Naive thymus-derived CD4-positive, alpha-beta T cell (primary cell): Measurements from ENCODE around the gene HNRNPM. TPM values are rescaled to one million over a fixed set of nuclear protein-coding genes. Genes with fewer than 3 reads are reported as not detected.
"Not testable (repeated sequence)": the region's sequence is repeated elsewhere in the genome, so short reads cannot be mapped to it uniquely, and the experiment has no call there.

Source experiments
- ATAC-seq: fragments of 150-1000 bp; cut with Tn5 transposase; 2 replicates; pipeline ENCODE4 v1.10.0; 2021; ENCODE audit warnings: mild to moderate bottlenecking, moderate library complexity
- CTCF ChIA-PET: fragments of 350-600 bp; sonication (Branson Sonifier 250); formaldehyde crosslinking; loops from one replicate; lab custom pipeline; 2021; ENCODE audit warnings: antibody characterized with exemption; lab: Charles Lee
- POLR2A ChIA-PET: fragments of 350-600 bp; sonication (Branson Sonifier 250); formaldehyde crosslinking; loops from one replicate; lab custom pipeline; 2021; ENCODE audit warnings: antibody characterized with exemption, inconsistent platforms; lab: Charles Lee
- DNase-seq, 9 donors: peaks; one replicate each; pipeline versions ENCODE4 v3.0.0 to v3.0.0-alpha.2; 2020 to 2022; ENCODE audit warnings: mixed read lengths in 1 of 9
- H3K27ac ChIP-seq: one replicate; pipeline ENCODE4 v1.7.0; 2013; ENCODE audit warnings: mild to moderate bottlenecking, low read depth, low read length, moderate library complexity
- H3K27me3 ChIP-seq, 2 donors: one replicate each; pipeline ENCODE4 v1.7.0; 2013; ENCODE audit warnings: low read length in 2 of 2, mild to moderate bottlenecking in 2 of 2, moderate library complexity in 2 of 2; ENCODE audit not compliant: control insufficient read depth in 2 of 2, insufficient read depth in 2 of 2
- H3K36me3 ChIP-seq, 3 experiments: 1 replicate in 2 of 3; 2 replicates in 1 of 3; pipeline ENCODE4 v1.7.0; 2013; ENCODE audit warnings: low read length in 3 of 3, mild to moderate bottlenecking in 3 of 3, moderate library complexity in 1 of 3; ENCODE audit not compliant: insufficient read depth in 3 of 3, control insufficient read depth in 2 of 3
- H3K4me1 ChIP-seq, 2 donors: one replicate each; pipeline ENCODE4 v1.7.0; 2013; ENCODE audit warnings: low read length in 2 of 2, mild to moderate bottlenecking in 2 of 2, moderate library complexity in 1 of 2; ENCODE audit not compliant: control insufficient read depth in 2 of 2, insufficient read depth in 2 of 2
- H3K4me3 ChIP-seq: 2 replicates; pipeline ENCODE4 v1.7.0; 2013; ENCODE audit warnings: mild to moderate bottlenecking, low read length
- H3K9me3 ChIP-seq, 3 experiments: 1 replicate in 2 of 3; 2 replicates in 1 of 3; pipeline ENCODE4 v1.7.0; 2013; ENCODE audit warnings: low read length in 3 of 3; ENCODE audit not compliant: control insufficient read depth in 2 of 3
- H3K27ac Mint-ChIP-seq, 9 donors: one replicate each; pipeline ENCODE4 v1.8.0; 2020 to 2022; ENCODE audit warnings: mixed read lengths in 9 of 9, mild to moderate bottlenecking in 8 of 9, moderate library complexity in 5 of 9, inconsistent platforms in 2 of 9
- H3K27me3 Mint-ChIP-seq, 5 donors: one replicate each; pipeline ENCODE4 v1.8.0; 2021 to 2022; ENCODE audit warnings: mixed read lengths in 5 of 5, mild to moderate bottlenecking in 1 of 5
- H3K36me3 Mint-ChIP-seq, 5 donors: one replicate each; pipeline ENCODE4 v1.8.0; 2020 to 2022; ENCODE audit warnings: mixed read lengths in 5 of 5, mild to moderate bottlenecking in 3 of 5, inconsistent platforms in 1 of 5
- H3K4me1 Mint-ChIP-seq, 7 donors: one replicate each; pipeline ENCODE4 v1.8.0; 2020 to 2022; ENCODE audit warnings: mixed read lengths in 7 of 7, mild to moderate bottlenecking in 3 of 7, inconsistent platforms in 1 of 7
- H3K4me3 Mint-ChIP-seq, 10 donors: one replicate each; pipeline ENCODE4 v1.8.0; 2020 to 2022; ENCODE audit warnings: mild to moderate bottlenecking in 10 of 10, mixed read lengths in 10 of 10, moderate library complexity in 6 of 10, inconsistent platforms in 2 of 10
- H3K9me3 Mint-ChIP-seq, 11 donors: one replicate each; pipeline ENCODE4 v1.8.0; 2020 to 2022; ENCODE audit warnings: mixed read lengths in 11 of 11, mild to moderate bottlenecking in 4 of 11, inconsistent platforms in 1 of 11, moderate library complexity in 1 of 11
- intact Hi-C, 2 donors: fragments of 100-400 bp; cut with micrococcal nuclease; formaldehyde crosslinking; loops; one replicate each; pipeline ENCODE4 v1.15.1; 2023
- polyA plus RNA-seq, 2 donors: library from polyadenylated mRNA; unstranded; fragments of 300-500 nt; fragmentation: Illumina TruSeq; gene quantifications; one replicate each; pipeline ENCODE4 v1.2.3, GENCODE V29; 2021
- total RNA-seq, 6 experiments: library from RNA in 5 of 6; stranded (reverse) in 5 of 6; gene quantifications; 1 replicate in 5 of 6; 2 replicates in 1 of 6; pipeline ENCODE4 v1.2.3 and lab custom pipeline; 2021 to 2026

Gene HNRNPM
- total and polyA plus RNA-seq, 7 experiments from 2014 or later = 175 to 378 (median 272) TPM

DNA sequence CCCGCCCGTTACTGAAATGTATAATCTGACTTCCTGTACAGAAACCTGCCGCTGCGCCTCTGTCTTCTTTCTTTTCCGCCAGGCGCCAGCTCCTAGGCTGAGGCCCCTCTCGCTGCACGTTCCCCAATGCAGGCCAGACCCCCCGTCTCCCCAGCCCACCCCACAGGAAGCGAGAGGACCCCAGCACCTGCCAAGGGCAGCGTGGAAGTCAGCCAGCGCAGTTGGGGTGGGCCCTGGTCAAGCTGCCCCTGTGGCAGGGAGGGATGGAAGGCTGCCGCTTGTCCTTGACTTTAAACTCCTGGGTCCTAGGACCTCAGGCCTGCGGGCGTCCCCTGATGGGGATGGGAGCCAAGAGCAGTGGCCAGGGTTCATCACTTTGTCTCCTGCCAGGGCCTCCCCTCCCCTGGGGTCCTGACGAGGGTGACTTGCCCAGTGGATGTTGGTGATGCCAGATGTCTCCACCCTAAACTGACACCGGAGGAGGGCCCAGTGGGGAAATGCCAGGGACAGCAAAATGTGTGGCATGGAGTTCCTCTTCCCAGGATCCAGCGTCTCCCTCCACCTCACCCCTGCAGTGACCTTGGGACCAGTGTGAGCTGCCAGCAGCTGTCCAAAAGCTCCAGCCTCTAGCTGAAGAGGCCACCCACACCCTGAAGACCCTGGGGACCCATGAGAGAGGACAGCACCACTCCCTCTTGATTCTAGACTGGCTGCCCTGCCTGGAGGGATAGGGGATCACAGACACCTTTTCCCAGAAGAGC lies 40.2 kb upstream of the HNRNPM start:
- DNase-seq = no peak
- H3K27me3 Mint-ChIP-seq = no peaks in the 10 kb centered on the region
- H3K4me3 Mint-ChIP-seq = no peak overlapping the region
- intact Hi-C loops = no loop called here
- peaks cover 0 to 10% (median 0%) of the 10 kb centered on the region in 7 donors for H3K4me1 Mint-ChIP-seq
- POLR2A ChIA-PET = interaction anchor here (0.6 kb wide), 1 partner anchor 166 kb away, joined by 4 read pairs; no protein-coding TSS in a partner anchor
- no peaks in the 10 kb centered on the region for H3K9me3 ChIP-seq
- ATAC-seq = no peak
- no peak overlapping the region for H3K4me3 ChIP-seq
- H3K9me3 Mint-ChIP-seq = peaks cover 0 to 2% (median 0%) of the 10 kb centered on the region in 11 donors
- no peaks in the 10 kb centered on the region for H3K4me1 ChIP-seq
- peaks cover 0 to 48% (median 10%) of the 10 kb centered on the region in 3 experiments for H3K36me3 ChIP-seq
- H3K27ac ChIP-seq = no peak overlapping the region
- peak overlapping the region in 1 of 9 donors; percentile 9 for H3K27ac Mint-ChIP-seq
- H3K36me3 Mint-ChIP-seq = peaks cover 0 to 12% (median 0%) of the 10 kb centered on the region in 5 donors
- CTCF ChIA-PET = interaction anchor here (1.2 kb wide), 2 partner anchors 83 to 174 kb away, joined by 3 to 4 read pairs; no protein-coding TSS in a partner anchor
- H3K27me3 ChIP-seq = no peaks in the 10 kb centered on the region

DNA sequence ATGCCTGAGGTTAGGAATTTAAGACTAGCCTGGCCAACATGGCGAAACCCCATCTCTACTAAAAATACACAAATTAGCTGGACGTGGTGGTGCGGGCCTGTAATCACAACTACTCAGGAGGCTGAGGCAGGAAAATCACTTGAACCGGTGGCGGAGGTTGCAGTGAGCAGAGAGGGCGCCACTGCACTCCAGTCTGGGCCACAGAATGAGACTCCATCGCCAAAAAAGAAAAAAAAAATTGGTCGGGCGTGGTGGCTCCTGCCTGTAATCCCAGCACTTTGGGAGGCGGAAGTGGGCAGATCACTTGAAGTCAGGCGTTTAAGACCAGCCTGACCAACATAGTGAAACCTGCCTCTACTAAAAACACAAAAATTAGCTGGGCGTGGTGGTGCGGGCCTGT lies 34.1 kb upstream of the HNRNPM start:
- not testable (repeated sequence) for H3K36me3 Mint-ChIP-seq, DNase-seq, H3K4me3 Mint-ChIP-seq, H3K27ac ChIP-seq, H3K4me1 ChIP-seq, H3K27me3 Mint-ChIP-seq, ATAC-seq, H3K9me3 ChIP-seq, H3K4me3 ChIP-seq, H3K9me3 Mint-ChIP-seq, H3K36me3 ChIP-seq, H3K27me3 ChIP-seq
- ChIA-PET CTCF (interaction anchor here (0.7 to 1.1 kb wide), 2 partner anchors 20 to 58 kb away, joined by 3 to 4 read pairs; no protein-coding TSS in a partner anchor), POLR2A (interaction anchor here (0.6 to 4.7 kb wide), 4 partner anchors 17 to 183 kb away, joined by 3 to 23 read pairs (median 6); no protein-coding TSS in a partner anchor)
- H3K27ac Mint-ChIP-seq = peak overlapping the region in 1 of 9 donors; percentile 25
- H3K4me1 Mint-ChIP-seq = peaks cover 0 to 15% (median 13%) of the 10 kb centered on the region in 7 donors
- intact Hi-C loops = loop anchor here in 1 of 2 donors (5.0 kb wide), 1 partner anchor 68 kb away; the partner anchor contains the start of gene KANK3

DNA sequence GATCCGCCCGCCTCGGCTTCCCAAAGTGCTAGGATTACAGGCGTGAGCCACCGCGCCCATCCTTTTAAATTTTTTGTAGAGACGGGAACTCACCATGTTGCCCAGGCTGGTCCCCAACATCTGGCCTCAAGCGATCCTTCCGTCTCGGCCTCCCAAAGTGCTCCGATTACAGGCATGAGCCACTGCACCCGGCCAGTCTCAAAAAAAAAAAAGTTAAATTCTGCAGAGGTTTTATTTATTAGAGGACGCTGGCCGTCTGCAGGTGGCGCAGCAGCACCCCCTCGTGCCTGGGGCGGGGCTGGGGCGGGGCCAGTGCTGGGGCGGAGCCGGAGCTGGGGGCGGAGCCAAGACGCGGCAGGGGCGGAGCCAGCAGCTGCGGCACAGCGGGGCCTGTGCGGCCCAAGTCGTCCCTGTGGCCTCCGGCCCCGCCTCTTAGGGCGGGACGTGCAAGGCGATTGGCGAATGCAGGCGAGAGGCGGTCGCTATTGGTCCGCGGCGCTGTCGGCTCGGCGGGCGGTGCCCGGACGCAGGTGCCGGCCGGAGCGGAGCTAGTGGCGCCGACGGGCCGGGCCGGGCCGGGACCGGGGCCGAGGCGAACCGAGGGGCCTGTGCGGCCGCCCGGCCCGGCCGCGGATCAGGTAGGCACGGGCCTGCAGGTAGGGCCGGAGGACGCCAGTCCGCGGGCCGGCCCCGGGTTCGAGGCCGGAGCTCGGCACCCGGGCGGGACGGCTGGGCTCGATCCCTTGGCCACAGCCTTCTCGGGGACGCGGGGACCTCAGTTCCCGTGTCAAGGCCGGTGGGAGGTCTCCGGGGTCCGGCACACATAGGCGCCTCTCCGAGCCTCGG lies 31.8 kb upstream of the HNRNPM start, which contains the start of gene MARCHF2:
Gene MARCHF2 (plus strand): TSS at position 523 of the 846 bp plus-strand sequence. CDS start 8,536 bp downstream, outside the sequence.
- Histone ChIP-seq H3K27me3 (no peaks in the 10 kb centered on the region), H3K9me3 (no peaks in the 10 kb centered on the region), H3K4me3 (peak within 1 kb of the TSS; percentile 72), H3K36me3 (no peaks in the 10 kb centered on the region), H3K4me1 (peaks cover 0 to 6% of the 10 kb centered on the region in 2 donors), H3K27ac (peak within 1 kb of the TSS; percentile 76)
- H3K36me3 Mint-ChIP-seq = no peaks in the 10 kb centered on the region
- ChIA-PET CTCF (interaction anchor here (0.6 to 4.6 kb wide), 15 partner anchors 14 to 229 kb away, joined by 3 to 30 read pairs (median 4); partner anchors contain the start of genes HNRNPM, NFILZ and ZNF414), POLR2A (interaction anchor here (0.6 to 4.7 kb wide), 7 partner anchors 15 to 167 kb away, joined by 3 to 32 read pairs (median 5); partner anchors contain the start of genes HNRNPM, RAB11B and ZNF414)
- peak; percentile 100 for ATAC-seq
- DNase-seq = peak; percentile 91 to 96 (median 93)
- intact Hi-C loops = loop anchor here (1.0 to 5.0 kb wide), 8 partner anchors 23 to 229 kb away; partner anchors contain the start of genes HNRNPM (in 2 of the 2), RAB11B (in 2 of the 2) and KANK3 (in 1 of the 2)
- H3K4me1 Mint-ChIP-seq = peaks cover 0 to 15% (median 13%) of the 10 kb centered on the region in 7 donors
- no peaks in the 10 kb centered on the region for H3K27me3 Mint-ChIP-seq
- peak within 1 kb of the TSS in 6 of 9 donors; percentile 11 to 84 (median 34) for H3K27ac Mint-ChIP-seq
- no peaks in the 10 kb centered on the region for H3K9me3 Mint-ChIP-seq
- H3K4me3 Mint-ChIP-seq = peak within 1 kb of the TSS; percentile 58 to 85 (median 71)

DNA sequence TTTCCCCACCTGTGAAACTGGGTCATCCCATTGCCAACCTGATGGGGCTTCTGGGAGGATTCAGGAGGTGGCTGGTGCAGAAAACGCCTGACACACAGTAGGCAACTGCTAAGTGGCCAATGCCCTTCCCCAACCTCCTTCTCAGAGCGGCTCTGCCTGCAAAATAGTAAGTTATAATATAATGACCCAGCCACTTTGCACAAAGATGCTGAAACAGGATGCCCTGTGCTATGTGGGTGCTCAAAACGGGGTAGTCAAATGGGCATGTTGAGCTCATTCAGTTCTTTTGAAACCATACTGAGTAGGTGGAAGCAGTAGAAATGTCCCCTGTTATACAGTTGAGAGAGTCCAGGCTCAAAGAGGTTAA lies 31.2 kb upstream of the HNRNPM start:
- POLR2A ChIA-PET = interaction anchor here (0.6 to 4.7 kb wide), 9 partner anchors 23 to 954 kb away, joined by 3 to 32 read pairs (median 4); partner anchors contain the start of genes HNRNPM, RAB11B and ZNF414
- Histone ChIP-seq H3K27me3 (no peaks in the 10 kb centered on the region), H3K9me3 (no peaks in the 10 kb centered on the region), H3K36me3 (no peaks in the 10 kb centered on the region), H3K4me1 (peaks cover 0 to 6% of the 10 kb centered on the region in 2 donors), H3K4me3 (peak overlapping the region; percentile 72), H3K27ac (peak overlapping the region; percentile 76)
- ATAC-seq = no peak
- Mint-ChIP-seq H3K36me3 (peaks cover 0 to 4% (median 0%) of the 10 kb centered on the region in 5 donors), H3K9me3 (no peaks in the 10 kb centered on the region), H3K4me1 (peaks cover 0 to 17% (median 13%) of the 10 kb centered on the region in 7 donors), H3K4me3 (peak overlapping the region; percentile 43 to 85 (median 70)), H3K27me3 (no peaks in the 10 kb centered on the region), H3K27ac (peak overlapping the region in 2 of 9 donors; percentile 11 to 84)
- CTCF ChIA-PET = interaction anchor here (0.6 to 4.6 kb wide), 12 partner anchors 15 to 228 kb away, joined by 3 to 30 read pairs (median 4); partner anchors contain the start of genes HNRNPM and ZNF414
- intact Hi-C loops = loop anchor here (1.0 to 5.0 kb wide), 8 partner anchors 23 to 229 kb away; partner anchors contain the start of genes HNRNPM (in 2 of the 2), RAB11B (in 2 of the 2) and KANK3 (in 1 of the 2)
- DNase-seq = no peak

DNA sequence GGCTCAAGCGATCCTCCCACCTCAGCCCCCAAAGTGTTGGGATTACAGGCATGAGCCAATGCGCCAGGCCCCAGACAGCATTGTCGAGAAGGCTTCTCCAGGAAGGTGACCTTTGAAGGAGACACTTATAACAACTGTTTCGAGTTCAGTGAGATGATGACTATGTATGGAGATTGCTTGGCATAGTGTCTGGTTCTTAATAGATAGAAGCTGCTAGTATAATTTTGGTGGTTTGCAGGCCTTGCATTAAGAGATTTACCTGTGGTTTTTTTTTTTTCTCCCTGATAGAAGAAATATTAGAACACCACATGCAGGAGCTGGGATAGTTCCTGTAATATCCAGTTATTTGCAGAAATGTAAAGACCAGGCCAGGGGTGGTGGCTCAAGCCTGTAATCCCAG lies 28.0 kb upstream of the HNRNPM start:
- ChIA-PET CTCF (interaction anchor here (0.6 to 0.7 kb wide), 2 partner anchors 11 to 1111 kb away, joined by 3 to 4 read pairs; no protein-coding TSS in a partner anchor), POLR2A (interaction anchor here (0.6 to 1.4 kb wide), 2 partner anchors 27 to 29 kb away, joined by 3 read pairs; no protein-coding TSS in a partner anchor)
- no peaks in the 10 kb centered on the region for H3K9me3 ChIP-seq
- no peak overlapping the region for H3K4me3 ChIP-seq
- Mint-ChIP-seq H3K36me3 (peaks cover 0 to 5% (median 0%) of the 10 kb centered on the region in 5 donors), H3K27ac (no peak overlapping the region), H3K4me1 (peaks cover 0 to 13% (median 10%) of the 10 kb centered on the region in 7 donors), H3K4me3 (no peak overlapping the region), H3K27me3 (no peaks in the 10 kb centered on the region), H3K9me3 (no peaks in the 10 kb centered on the region)
- ATAC-seq (no peak), DNase-seq (no peak)
- no peaks in the 10 kb centered on the region for H3K27me3 ChIP-seq
- H3K4me1 ChIP-seq = peaks cover 0 to 6% of the 10 kb centered on the region in 2 donors
- peaks cover 0 to 4% (median 2%) of the 10 kb centered on the region in 3 experiments for H3K36me3 ChIP-seq
- intact Hi-C loops = no loop called here
- H3K27ac ChIP-seq = no peak overlapping the region
